NB4 (cell line): Measurements from ENCODE around the gene SEC16A.

Source experiments
- DNase-seq: peaks from one replicate; pipeline ENCODE4 v3.0.0; 2010; ENCODE audit warnings: low read depth
- H3K4me3 ChIP-seq: one replicate; pipeline ENCODE4 v1.5.1; 2011; ENCODE audit warnings: mild to moderate bottlenecking, low read depth, low read length, moderate library complexity
- CTCF ChIP-seq: IDR thresholded peaks from one replicate; pipeline ENCODE4 v1.5.1; 2012; ENCODE audit warnings: low read depth, low read length
- MAX ChIP-seq: IDR thresholded peaks from 2 replicates; pipeline ENCODE4 v1.6.1; 2011; ENCODE audit warnings: low read depth, low read length
- MYC ChIP-seq: IDR thresholded peaks from 2 replicates; pipeline ENCODE4 v1.6.1; 2011; ENCODE audit warnings: low read depth, low read length
- POLR2A ChIP-seq: IDR thresholded peaks from 2 replicates; pipeline ENCODE4 v1.6.1; 2011; ENCODE audit warnings: mild to moderate bottlenecking; ENCODE audit not compliant: insufficient read length; ENCODE audit errors: extremely low read depth

Gene SEC16A

GRCh38 chr9:136392538-136393449, 90.0 kb downstream of the SEC16A start:
- DNase-seq: no peak
- H3K4me3 ChIP-seq: no peak overlapping the region
- TF ChIP-seq CTCF (no peak), MYC (no peak), POLR2A (no peak), MAX (no peak)

- DNase-seq: no peak
- H3K4me3 ChIP-seq: no peak overlapping the region
- TF ChIP-seq MAX: no peak
- TF ChIP-seq POLR2A: no peak
- no peak for TF ChIP-seq MYC
These were observed 90.9 kb downstream of the SEC16A start for GRCh38 chr9:136391737-136392537.
